Transverse colon (tissue), 4 donors: Measurements from ENCODE around the gene ARHGEF37.

Experiments used
- EP300 ChIP-seq: sonication (generic); formaldehyde crosslinking; IDR thresholded peaks from one replicate; pipeline ENCODE4 v1.6.1; 2017; ENCODE audit warnings: antibody characterized with exemption, low read depth
- POLR2A ChIP-seq: fragments of 450-650 bp; IDR thresholded peaks from one replicate; pipeline ENCODE4 v1.6.1; 2016; ENCODE audit warnings: antibody characterized with exemption, mild to moderate bottlenecking, moderate library complexity
- POLR2AphosphoS5 ChIP-seq, 3 donors: sonication (generic); formaldehyde crosslinking; IDR thresholded peaks; one replicate each; pipeline ENCODE4 v1.6.1; 2016; ENCODE audit warnings: antibody characterized with exemption in 3 of 3
- TF ChIP-seq, protein P1 (sequence below), 5 experiments: fragments of 200-600 bp in 3 of 5; fragments of 450-650 bp in 2 of 5; sonication (generic) in 3 of 5; IDR thresholded peaks; 1 replicate in 2 of 5; 2 replicates in 3 of 5; pipeline ENCODE4 v1.5.1; 2016 to 2017; ENCODE audit warnings: antibody characterized with exemption in 5 of 5, inconsistent platforms in 3 of 5, mild to moderate bottlenecking in 2 of 5, moderate library complexity in 1 of 5

DNA sequence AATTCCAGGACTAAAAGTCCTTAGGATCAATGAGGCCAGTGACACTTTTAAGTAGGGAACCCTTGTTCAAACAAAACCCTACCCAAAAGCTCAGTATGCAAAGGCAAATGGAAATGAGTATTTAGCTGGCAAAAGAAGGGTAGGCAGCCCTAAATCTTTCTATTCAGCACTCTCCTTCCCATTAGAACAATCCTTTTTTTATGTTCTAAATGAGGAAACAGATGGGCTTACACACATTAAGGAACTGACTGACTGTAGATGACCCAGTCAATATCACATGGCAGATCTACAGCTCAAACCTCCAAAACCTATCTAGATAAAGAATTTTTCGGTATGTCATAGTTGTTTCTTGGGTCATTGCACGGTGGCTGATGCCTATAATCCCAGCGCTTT is 37.3 kb upstream of the ARHGEF37 start:
- TF ChIP-seq POLR2AphosphoS5 (IDR thresholded peaks at IDR 0.05) = no peak
- no peak for TF ChIP-seq EP300
- TF ChIP-seq, protein P1, sequence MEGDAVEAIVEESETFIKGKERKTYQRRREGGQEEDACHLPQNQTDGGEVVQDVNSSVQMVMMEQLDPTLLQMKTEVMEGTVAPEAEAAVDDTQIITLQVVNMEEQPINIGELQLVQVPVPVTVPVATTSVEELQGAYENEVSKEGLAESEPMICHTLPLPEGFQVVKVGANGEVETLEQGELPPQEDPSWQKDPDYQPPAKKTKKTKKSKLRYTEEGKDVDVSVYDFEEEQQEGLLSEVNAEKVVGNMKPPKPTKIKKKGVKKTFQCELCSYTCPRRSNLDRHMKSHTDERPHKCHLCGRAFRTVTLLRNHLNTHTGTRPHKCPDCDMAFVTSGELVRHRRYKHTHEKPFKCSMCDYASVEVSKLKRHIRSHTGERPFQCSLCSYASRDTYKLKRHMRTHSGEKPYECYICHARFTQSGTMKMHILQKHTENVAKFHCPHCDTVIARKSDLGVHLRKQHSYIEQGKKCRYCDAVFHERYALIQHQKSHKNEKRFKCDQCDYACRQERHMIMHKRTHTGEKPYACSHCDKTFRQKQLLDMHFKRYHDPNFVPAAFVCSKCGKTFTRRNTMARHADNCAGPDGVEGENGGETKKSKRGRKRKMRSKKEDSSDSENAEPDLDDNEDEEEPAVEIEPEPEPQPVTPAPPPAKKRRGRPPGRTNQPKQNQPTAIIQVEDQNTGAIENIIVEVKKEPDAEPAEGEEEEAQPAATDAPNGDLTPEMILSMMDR (IDR thresholded peaks at IDR 0.05) = no peak
- no peak for TF ChIP-seq POLR2A
